Ramos (cell line): ENCODE results near the gene TYW3.

Experiments
- in situ Hi-C: fragments of 300-500 bp; cut with MboI; formaldehyde crosslinking; loops from one replicate; pipeline ENCODE4 v1.14.3; 2022; ENCODE audit warnings: low sequenced_read_pairs; ENCODE audit not compliant: unreplicated experiment

Gene TYW3, protein sequence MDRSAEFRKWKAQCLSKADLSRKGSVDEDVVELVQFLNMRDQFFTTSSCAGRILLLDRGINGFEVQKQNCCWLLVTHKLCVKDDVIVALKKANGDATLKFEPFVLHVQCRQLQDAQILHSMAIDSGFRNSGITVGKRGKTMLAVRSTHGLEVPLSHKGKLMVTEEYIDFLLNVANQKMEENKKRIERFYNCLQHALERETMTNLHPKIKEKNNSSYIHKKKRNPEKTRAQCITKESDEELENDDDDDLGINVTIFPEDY

DNA sequence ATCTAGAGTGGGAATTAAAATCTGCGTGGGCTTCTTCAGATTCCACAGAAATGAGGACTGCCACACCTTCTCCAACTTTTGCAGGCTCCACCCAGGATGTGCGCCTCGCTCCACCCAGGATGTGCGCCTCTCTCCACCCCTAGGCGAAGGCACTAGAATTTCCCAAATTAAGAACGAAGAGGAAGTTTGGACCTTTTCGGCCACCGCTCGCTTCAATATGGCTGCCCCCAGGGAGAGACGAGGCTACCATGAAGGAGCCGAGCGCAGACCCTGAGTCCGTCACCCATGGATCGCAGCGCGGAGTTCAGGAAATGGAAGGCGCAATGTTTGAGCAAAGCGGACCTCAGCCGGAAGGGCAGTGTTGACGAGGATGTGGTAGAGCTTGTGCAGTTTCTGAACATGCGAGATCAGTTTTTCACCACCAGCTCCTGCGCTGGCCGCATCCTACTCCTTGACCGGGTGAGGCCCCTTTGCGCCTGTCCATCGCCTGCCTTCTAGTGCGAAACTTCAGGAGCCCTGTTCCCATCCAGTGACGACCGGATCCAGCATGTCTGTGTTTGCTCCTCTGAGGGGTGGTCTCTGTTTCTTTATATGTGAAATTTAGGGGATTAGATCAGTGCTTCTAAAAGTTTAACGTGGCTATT lies at the start of gene TYW3, which contains the start of gene CRYZ:
TSS of gene TYW3 (plus strand) at position 193 of the 644 bp plus-strand sequence. CDS start at position 286, 93 bp downstream.
TSS of gene CRYZ (minus strand) at position 91 of the 644 bp plus-strand sequence. CDS start 8,229 bp downstream, outside the sequence.
- in situ Hi-C loops: no loop called here

DNA sequence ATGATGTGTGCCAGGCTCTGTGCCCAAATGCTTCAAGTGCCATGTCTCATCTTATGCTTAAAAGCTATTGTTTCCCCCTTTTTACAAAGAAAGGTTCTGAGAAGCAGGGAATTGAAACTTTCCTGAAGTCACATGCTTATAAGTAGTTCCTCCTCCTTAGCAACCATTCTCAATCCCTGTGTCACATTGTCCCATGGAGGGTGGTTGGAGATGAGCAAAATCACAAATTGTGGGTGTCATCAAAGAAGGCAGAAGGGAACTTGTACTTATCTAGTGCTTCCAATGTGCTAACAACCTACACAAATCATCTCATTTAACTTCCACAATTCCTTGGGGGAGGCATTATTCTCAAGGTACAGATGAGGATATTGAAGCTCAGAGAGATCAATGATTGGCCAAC lies 49.3 kb upstream of the TYW3 start:
- in situ Hi-C loops: no loop called here

DNA sequence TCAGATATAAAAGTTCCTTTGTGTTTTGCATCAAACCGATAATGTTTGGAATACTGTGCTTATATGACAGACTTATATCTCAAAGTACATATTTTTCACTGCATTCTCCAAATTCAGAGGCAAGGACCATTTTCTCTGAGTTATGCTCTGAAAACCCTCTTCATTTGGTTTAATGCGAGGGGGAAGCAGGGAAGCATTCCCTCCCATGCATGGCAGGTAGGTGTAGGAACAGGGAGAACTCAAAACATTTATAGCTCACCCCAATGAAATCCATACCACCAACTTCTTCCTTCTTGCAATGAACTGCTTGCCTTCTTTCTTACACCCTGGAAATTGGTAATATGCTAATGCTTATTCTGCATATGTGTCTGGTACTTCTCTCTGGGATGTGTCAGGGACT lies 48.7 kb upstream of the TYW3 start:
- in situ Hi-C loops: no loop called here

DNA sequence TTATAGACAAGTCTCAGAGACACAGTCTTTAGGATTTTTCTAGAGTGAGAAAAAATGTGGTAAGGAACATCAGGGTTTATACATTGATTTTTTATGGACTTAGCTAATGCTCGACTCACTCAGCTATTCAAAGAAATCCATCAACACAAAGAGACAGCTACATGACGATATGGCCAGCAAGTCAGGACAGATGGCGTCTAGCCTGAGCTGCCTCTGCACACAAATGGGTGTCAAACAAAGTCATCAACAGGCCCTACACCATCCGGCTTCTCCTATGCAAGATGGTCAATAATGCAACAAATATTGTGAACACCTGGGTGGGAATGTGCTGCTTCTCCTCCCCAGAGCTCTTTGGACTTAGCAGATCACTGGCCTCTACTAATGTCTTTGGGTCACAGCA lies 46.0 kb upstream of the TYW3 start:
- in situ Hi-C loops: no loop called here

DNA sequence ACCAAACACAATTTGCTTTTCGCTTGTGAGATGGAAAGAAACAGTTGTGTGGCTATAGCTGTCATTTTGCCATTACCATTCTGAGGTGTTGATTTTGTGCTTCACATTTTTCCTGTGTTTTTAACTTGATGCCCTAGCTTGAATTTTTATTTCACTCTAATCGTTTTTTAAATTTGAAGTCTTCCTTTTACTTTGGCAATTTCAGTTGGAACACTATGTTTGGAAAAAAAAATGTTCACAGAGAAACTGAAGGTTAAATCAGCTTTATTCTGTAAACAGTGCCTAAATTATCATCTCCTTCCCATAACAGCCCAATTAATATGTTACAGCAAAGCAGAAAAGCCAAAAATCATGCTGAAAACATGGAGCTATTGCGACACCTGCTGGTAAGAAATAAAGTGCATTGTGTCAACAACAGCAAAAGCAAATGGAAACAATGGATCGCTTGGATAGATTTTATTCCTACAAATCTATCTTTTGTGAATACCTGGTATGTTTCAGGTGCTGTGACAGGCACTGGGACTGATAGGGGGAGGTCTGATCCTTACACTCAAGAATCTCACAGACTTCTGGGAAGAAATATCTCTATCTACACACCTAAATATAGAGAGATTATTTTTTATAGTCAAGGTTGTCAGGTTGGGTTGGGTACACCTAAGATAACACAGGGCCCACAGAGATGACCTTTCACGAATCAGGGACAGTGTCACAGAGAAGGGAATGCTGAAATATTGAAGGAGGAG lies 43.2 kb upstream of the TYW3 start:
- in situ Hi-C loops: no loop called here

DNA sequence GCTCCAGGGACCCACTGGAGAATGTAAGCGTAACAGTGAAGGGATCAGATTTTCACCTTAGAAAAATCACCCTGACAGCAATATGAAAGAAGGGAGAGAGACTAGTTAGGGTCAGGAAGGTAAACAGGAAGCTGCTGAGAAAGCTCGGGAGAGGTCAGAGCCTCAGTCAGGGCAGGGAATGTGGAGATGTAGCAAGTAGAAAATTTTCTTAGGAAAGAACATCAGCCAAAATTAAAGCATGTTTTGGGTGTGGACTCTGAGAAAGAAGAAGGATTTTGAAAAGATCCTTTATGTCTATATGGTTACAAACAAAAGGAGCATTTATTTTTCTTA lies 42.6 kb upstream of the TYW3 start:
- in situ Hi-C loops: no loop called here

DNA sequence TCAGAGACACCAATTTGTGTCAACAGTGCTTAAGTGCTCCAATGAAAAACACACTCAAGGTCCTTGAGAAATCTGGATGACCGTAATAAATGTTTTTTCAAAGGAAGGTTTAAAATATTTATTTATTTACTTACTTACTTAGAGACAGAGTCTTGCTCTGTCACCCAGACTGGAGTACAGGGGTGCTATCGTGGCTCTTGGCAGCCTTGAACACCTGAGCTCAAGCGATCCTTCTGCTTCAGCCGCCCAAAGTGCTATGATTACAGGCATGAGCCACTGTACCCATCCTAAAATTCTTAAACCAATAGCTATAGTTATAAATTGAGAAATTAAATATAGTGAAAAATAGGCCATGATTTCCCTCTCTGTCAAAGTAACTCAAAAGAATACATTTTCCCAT lies 42.0 kb upstream of the TYW3 start:
- in situ Hi-C loops: no loop called here

DNA sequence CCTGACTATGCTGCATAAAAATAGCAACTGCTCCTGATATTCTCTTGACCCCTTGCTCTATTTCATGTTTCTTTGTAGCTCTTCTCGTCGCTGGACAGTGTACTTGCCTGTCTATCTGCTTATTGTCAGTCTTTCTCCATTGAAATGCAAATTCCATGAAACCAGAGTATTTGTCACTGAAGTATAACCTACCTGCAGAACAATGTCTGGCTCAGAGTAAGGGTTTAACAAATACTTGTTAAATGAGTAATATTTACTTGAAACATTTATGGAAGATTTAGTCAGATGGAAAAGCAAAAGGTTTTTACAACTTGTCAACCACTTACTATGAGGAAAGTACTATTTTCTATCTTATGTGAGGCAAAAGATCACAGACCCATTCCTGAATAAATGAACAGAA lies 39.5 kb upstream of the TYW3 start:
- in situ Hi-C loops: no loop called here

DNA sequence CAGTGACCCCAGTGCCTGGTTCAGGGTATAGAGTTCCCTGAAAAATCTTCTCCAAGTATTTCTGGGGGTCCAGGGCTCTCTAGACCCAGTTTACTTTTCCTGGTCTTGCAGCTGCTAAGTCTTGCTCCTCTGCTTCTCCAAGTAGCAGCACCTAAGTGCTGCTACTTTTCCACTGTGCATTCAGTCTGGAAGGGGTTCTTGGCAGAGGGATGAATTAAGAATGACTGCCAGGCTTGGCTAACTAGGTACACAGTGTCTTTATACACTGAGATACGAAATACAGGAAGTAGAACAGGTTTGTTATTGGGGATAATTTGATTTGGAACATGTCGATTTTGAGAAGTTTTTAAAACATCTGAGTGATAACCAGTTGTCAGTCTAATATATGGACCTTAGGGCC lies 35.1 kb upstream of the TYW3 start:
- in situ Hi-C loops: no loop called here

DNA sequence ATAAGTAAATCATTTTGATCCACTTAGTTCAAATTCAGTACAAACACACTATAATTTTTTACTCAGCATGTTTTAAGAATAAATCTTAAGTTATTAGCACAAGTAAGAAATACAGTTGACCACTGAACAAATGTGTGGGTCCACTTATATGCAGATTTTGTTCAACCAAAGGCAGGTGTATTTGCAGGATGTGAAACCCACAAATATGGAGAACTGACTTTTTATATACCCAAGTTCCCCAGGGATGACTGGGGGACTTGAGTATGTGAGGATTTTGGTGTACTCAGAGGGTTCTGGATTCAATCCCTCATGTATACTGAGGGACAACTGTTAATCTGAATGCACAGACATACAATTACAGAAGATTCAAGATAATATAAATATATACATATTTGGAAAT lies 33.6 kb upstream of the TYW3 start:
- in situ Hi-C loops: no loop called here

DNA sequence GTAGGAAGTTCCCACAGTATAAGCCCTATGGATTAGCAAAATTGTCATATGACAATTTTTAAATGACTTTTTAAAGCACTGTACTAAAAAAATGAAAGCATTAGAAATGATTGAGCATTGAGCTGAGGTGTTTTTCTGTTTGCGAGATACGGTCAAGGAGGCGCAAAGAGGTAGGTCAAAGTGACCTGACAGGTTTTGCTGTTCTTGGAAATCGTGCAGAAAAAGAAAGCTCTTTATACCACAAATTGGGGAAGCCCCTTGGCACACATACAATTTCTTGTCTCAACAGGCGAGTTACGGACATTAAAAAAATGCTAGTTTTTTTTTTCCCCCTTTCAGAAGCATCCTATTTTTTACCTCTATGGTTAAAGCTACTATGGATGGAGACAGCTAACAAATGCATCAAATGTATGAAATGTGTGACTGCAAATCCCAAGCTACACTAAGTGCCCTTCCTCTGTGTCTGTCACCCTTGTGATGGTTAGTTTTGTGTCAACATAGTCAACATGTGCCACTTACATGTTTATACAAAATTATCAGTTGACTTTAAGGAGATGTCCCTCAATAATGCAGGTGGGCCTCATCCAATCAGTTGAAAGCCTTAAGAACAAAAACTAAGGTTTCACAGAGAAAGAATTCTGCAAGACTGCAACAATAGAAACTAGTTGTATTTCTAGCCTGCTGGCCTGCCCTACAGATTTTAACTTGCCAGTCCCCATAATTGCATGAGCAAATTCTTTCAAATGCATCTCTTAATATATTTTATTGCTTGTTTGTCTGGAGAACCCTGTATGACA lies 29.4 kb upstream of the TYW3 start:
- in situ Hi-C loops: no loop called here

DNA sequence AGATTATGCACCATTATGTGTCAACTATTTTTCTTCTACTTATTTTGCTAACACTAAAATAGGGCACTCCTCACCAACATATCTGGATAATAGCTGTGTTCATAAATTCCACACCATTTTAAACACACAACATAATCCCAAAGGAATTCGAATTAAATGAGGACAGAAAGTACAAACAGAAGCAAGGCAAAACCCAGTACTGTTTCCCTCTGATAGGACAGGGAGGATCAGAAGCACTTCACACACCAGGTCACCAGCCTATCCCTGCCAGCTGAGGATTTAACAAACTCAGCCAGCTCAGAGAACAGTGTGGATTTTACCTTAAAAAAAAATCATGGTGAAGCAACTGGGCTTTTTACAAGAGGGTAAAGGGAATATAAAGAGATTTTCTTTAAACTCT lies 20.1 kb upstream of the TYW3 start:
- in situ Hi-C loops: no loop called here

DNA sequence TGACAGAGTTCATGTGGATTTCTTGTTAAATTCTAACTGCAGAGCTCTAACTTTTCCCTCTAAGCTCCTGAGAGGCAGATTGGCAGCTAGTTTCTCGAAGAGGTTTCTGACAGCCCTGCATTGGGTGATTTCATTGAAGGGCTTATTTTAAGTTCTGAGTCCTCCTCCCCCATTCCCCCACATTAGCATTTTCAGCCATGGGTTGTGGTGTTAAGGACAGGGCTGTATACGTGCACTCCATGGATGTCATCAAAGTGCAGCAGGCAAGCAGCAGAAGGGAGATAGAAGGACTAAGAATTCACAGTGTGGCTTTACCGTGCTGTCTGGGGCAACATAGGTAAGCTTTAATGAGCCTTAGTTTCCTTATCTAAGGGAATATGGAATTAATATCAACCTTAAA lies 19.1 kb upstream of the TYW3 start:
- in situ Hi-C loops: no loop called here

DNA sequence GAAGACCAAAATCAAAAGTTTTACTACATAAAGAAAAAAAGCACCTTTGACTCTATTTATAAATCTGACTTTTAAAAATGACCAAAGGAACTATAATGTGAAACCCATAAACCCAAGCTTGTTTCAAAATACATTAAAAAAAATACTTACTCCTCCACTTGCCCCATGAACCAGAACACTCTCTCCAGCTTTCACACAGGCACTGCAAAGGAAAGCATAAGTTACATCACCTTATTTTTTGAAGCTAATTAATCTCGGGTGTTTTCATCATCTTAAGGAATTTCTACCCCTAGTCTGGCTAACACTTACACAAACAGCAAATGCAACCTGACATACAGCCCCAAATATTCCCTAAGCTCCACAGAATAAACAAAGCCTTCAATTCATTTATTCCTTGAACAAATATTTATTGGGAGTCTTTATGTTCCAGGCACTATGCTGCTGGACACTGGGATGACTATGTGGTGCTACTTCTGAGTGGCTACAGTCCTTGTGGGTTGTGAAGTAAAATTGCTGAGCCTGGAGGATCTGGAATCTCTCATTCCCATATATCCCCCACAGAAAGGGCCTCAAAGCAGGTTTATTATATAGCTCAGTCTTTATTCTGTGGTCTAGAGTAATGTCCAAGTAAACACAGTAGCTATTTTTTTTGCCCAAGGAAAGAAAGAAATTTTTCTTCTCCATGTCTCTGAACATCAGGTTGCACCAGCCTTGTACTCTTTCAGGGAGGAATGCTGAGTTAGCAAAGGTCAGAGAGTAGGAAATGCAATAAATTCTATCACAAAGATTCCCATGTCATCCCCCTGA lies 18.3 kb upstream of the TYW3 start:
- in situ Hi-C loops: no loop called here

DNA sequence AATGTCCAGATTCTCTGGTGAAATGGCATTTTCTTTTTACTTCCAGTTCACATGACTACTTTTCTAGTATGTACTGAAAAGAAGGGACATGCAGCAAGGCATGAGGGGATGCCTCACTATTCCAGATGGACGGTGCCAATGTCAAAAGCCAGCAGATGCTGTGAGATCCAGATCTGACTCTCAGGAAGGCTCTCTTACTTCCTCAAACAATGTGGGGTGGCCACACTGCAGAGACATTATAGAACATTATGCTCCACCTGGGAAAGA lies 17.8 kb upstream of the TYW3 start:
- in situ Hi-C loops: no loop called here

DNA sequence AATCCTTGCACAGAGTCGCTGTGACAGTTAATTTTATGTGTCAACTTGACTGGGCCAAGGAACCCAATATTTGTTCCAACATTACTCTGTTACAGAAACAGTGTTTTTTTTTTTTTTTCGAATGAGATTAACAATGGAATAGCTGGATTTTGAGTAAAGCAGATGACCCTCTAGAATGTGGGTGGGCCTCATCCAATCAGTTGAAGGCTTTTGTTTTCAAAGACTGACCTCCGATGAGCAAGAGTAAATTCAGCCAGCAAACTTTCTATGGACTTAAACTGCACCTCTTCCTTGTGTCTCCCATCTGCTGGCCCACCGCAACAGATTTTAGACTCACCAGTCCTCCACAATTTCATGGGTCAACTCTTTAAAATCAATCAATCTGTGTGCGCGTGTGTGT lies 17.1 kb upstream of the TYW3 start:
- in situ Hi-C loops: no loop called here

DNA sequence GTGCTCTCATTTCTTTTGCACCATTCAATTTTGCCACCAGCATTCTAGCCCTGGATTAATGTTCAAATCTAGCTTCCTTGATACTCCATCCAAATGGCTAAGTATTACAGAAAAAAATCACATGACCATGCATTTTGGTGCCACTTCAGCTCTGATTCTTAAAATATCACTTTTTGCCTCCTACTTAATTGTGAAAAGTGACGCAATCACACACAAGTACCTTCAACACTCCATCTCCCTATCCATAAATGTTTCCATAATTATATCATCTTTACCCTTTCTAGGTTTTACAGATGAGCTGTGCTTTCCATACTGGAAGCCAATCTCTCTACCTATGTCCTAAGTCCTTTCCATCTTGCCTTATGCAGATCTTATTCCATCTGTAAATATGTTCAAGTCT lies 16.1 kb upstream of the TYW3 start:
- in situ Hi-C loops: no loop called here

DNA sequence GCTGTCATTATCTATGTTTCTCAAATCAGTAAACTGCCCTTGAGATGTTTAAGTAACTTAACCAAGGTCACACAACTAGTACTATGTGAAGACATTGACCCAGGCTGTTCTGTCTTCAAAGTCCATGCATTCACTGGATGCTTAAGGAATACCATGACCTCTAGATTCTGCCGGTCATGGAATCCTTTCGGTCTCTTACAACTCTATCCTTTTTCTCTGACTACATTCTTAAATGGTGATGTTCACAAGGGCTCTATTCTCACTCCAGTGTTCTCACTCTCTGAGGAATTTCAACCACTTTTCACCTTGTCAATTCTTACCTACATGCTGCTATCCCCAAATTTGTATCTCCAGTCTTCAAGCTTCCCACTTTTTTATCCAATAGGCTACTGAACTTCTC lies 15.3 kb upstream of the TYW3 start:
- in situ Hi-C loops: no loop called here

DNA sequence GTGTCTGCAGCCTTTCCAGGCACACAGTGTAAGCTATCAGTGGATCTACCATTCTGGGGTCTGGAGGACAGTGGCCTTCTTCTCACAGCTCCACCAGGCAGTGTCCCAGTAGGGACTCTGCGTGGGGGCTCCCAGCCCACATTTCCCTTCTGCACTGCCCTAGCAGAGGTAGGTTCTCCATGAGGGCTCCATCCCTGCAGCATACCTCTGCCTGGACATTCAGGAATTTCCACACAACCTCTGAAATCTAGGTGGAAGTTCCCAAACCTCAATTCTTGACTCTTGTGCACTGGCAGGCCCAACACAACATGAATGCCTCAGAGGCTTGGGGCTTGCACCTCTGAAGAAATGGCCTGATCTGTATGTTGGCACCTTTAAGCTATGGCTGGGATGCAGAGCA lies 6.9 kb upstream of the TYW3 start:
- in situ Hi-C loops: no loop called here

DNA sequence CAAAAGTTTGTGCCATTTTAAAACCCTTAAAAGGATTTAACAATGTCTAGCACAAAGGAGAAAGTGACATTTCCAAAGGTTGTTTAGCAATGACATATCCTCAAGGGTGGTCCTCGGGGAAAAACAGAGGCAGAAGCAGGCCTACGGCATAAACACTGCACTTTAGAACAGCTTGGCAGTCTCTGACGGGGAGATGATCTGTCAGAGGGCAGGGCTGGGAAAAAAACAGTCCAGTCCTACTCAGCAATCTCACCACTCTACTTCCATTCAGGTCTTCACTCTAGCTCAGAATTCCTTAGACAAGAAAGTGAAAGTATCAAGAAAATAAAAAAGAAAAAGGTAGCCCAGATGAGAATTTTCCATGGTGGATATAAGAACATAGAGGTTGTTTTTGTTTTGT lies 4.2 kb upstream of the TYW3 start:
- in situ Hi-C loops: no loop called here
